ENCODE measurements around the gene ADORA2B. TPM values are rescaled to one million over a fixed set of nuclear protein-coding genes. Genes with fewer than 3 reads are reported as not detected.

The ADORA2B gene
- total RNA-seq, 2 donors from 2014 or later, result 1.3 to 14.6 TPM

GRCh38 chr17:15952916-15953790 is 8.2 kb downstream of the ADORA2B start:
- no peaks in the 10 kb centered on the region for H3K36me3 ChIP-seq
- H3K4me3 ChIP-seq, result no peak overlapping the region
- intact Hi-C loops (cut with DNase I), result no loop called here
- 78% methylated on average over 22 of the region's 22 CpGs for WGBS
- no peaks in the 10 kb centered on the region for H3K27me3 ChIP-seq (replicated peaks; ENCODE audit: insufficient read depth)
- no peaks in the 10 kb centered on the region for H3K9me3 ChIP-seq
- H3K27ac ChIP-seq, result no peak overlapping the region
- TF ChIP-seq POLR2A (IDR thresholded peaks at IDR 0.05), result no peak
- no peak for TF ChIP-seq CTCF (IDR thresholded peaks at IDR 0.05)
- TF ChIP-seq POLR2AphosphoS5 (IDR thresholded peaks at IDR 0.05), result no peak
- no peak for DNase-seq (ENCODE audit: low spot score)
- no peaks in the 10 kb centered on the region for H3K4me1 ChIP-seq (replicated peaks)

GRCh38 chr17:15954222-15954621 is 9.3 kb downstream of the ADORA2B start:
- no peak for DNase-seq (ENCODE audit: low spot score)
- Histone ChIP-seq H3K9me3 (no peaks in the 10 kb centered on the region), H3K4me3 (no peak overlapping the region), H3K27me3 (replicated peaks; ENCODE audit: insufficient read depth) (no peaks in the 10 kb centered on the region), H3K4me1 (replicated peaks) (no peaks in the 10 kb centered on the region), H3K27ac (no peak overlapping the region), H3K36me3 (no peaks in the 10 kb centered on the region)
- intact Hi-C loops (cut with DNase I), result no loop called here
- TF ChIP-seq CTCF (IDR thresholded peaks at IDR 0.05) (no peak), POLR2A (IDR thresholded peaks at IDR 0.05) (no peak), POLR2AphosphoS5 (IDR thresholded peaks at IDR 0.05) (no peak)
- WGBS, result 86% methylated on average over 5 of the region's 5 CpGs

- Histone ChIP-seq H3K4me3 (no peak overlapping the region), H3K9me3 (no peaks in the 10 kb centered on the region), H3K4me1 (replicated peaks) (no peaks in the 10 kb centered on the region), H3K27me3 (replicated peaks; ENCODE audit: insufficient read depth) (no peaks in the 10 kb centered on the region), H3K27ac (no peak overlapping the region), H3K36me3 (no peaks in the 10 kb centered on the region)
- TF ChIP-seq POLR2A (IDR thresholded peaks at IDR 0.05) (no peak), CTCF (IDR thresholded peaks at IDR 0.05) (no peak), POLR2AphosphoS5 (IDR thresholded peaks at IDR 0.05) (no peak)
- intact Hi-C loops (cut with DNase I), result no loop called here
- 80% methylated on average over 14 of the region's 14 CpGs for WGBS
- no peak for DNase-seq (ENCODE audit: low spot score)
Measured at GRCh38 chr17:15955793-15956541, 11.0 kb downstream of the ADORA2B start.

- intact Hi-C loops (cut with DNase I), result no loop called here
- no peaks in the 10 kb centered on the region for H3K27me3 ChIP-seq (replicated peaks; ENCODE audit: insufficient read depth)
- H3K4me3 ChIP-seq, result no peak overlapping the region
- H3K36me3 ChIP-seq, result no peaks in the 10 kb centered on the region
- no peak overlapping the region for H3K27ac ChIP-seq
- 84% methylated on average over 6 of the region's 6 CpGs for WGBS
- no peaks in the 10 kb centered on the region for H3K9me3 ChIP-seq
- DNase-seq (ENCODE audit: low spot score), result no peak
- no peaks in the 10 kb centered on the region for H3K4me1 ChIP-seq (replicated peaks)
- TF ChIP-seq POLR2AphosphoS5 (IDR thresholded peaks at IDR 0.05) (no peak), POLR2A (IDR thresholded peaks at IDR 0.05) (no peak), CTCF (IDR thresholded peaks at IDR 0.05) (no peak)
Measured at GRCh38 chr17:15957206-15957605, 12.3 kb downstream of the ADORA2B start.

Measured in prostate gland (tissue), 2 donors.